Mucosa of descending colon (tissue), 3 donors: Measurements from ENCODE around the gene NKAIN2. TPM values are rescaled to one million over a fixed set of nuclear protein-coding genes. Genes with fewer than 3 reads are reported as not detected.

Experiments
- ATAC-seq: fragments of 200-7000 bp; cut with Tn5 transposase; one replicate; pipeline ENCODE4 v1.9.1; 2020; ENCODE audit warnings: mild to moderate bottlenecking, moderate library complexity
- DNase-seq, 3 donors: peaks; one replicate each; pipeline ENCODE4 v3.0.0-alpha.2; 2020
- H3K36me3 ChIP-seq: fragments of 200-600 bp; one replicate; pipeline ENCODE4 v1.8.0; 2021; ENCODE audit warnings: low read depth, mild to moderate bottlenecking
- H3K4me1 ChIP-seq: fragments of 200-600 bp; one replicate; pipeline ENCODE4 v1.8.0; 2021; ENCODE audit warnings: low read depth, mild to moderate bottlenecking
- H3K4me3 ChIP-seq: fragments of 200-600 bp; one replicate; pipeline ENCODE4 v1.8.0; 2021; ENCODE audit warnings: mild to moderate bottlenecking
- H3K9me3 ChIP-seq: fragments of 200-600 bp; one replicate; pipeline ENCODE4 v1.8.0; 2021; ENCODE audit warnings: mild to moderate bottlenecking
- intact Hi-C, 2 donors: fragments of 100-400 bp; cut with DNase I in 1 of 2; cut with micrococcal nuclease in 1 of 2; formaldehyde crosslinking; loops; one replicate each; pipeline versions ENCODE4 v1.11.0 to v1.11.1; 2022; cut with DNase I, micrococcal nuclease
- total RNA-seq, 3 donors: library from RNA; stranded (reverse); fragmentation: NEBNext Ultra II Directional in 2 of 3; extraction: Animal tissue kit (Norgen Biotek cat#: 25700) in 2 of 3; gene quantifications; one replicate each; pipeline versions ENCODE4 v1.2.1 to v1.2.4, GENCODE V29; 2021 to 2023
- TF ChIP-seq, protein P1 (sequence below): fragments of 200-600 bp; IDR thresholded peaks from one replicate; pipeline ENCODE4 v1.8.0; 2022; ENCODE audit warnings: antibody characterized with exemption, mild to moderate bottlenecking
- donor health status: DM: no; HTN: no; CAD: no; lungs with moderate emphysema.
- donor health status: DM: no; HTN: no; CAD: no.
- donor health status: DM: no; HTN: yes; CAD: no.

NKAIN2 gene
- total RNA-seq, 3 donors from 2014 or later: 0.34 to 4.7 (median 0.69) TPM

DNA sequence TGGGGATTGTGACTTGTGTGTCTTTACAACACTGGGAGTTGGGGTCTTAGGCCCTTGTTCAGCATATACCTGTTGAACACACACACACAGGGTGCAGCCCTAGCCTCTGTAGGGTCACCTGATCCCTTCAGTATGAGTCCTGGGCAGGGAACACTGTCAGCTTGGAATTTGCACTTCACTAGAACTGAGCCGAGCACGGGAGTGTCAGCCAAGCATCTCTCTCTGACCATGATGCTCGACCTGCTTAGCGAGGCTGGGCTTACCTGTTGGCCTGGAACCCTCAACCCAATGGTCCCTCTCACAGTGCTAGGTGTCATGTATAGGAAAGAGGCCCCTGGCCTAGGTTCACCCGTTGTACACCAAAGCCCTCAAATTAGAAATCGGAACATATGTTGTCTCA lies 96.1 kb downstream of the NKAIN2 start:
- no peaks in the 10 kb centered on the region for H3K4me1 ChIP-seq
- TF ChIP-seq, protein P1, sequence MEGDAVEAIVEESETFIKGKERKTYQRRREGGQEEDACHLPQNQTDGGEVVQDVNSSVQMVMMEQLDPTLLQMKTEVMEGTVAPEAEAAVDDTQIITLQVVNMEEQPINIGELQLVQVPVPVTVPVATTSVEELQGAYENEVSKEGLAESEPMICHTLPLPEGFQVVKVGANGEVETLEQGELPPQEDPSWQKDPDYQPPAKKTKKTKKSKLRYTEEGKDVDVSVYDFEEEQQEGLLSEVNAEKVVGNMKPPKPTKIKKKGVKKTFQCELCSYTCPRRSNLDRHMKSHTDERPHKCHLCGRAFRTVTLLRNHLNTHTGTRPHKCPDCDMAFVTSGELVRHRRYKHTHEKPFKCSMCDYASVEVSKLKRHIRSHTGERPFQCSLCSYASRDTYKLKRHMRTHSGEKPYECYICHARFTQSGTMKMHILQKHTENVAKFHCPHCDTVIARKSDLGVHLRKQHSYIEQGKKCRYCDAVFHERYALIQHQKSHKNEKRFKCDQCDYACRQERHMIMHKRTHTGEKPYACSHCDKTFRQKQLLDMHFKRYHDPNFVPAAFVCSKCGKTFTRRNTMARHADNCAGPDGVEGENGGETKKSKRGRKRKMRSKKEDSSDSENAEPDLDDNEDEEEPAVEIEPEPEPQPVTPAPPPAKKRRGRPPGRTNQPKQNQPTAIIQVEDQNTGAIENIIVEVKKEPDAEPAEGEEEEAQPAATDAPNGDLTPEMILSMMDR: no peak
- no peaks in the 10 kb centered on the region for H3K9me3 ChIP-seq
- ATAC-seq: no peak
- no peak for DNase-seq
- no peak overlapping the region for H3K4me3 ChIP-seq
- H3K36me3 ChIP-seq: no peaks in the 10 kb centered on the region
- intact Hi-C loops: no loop called here

DNA sequence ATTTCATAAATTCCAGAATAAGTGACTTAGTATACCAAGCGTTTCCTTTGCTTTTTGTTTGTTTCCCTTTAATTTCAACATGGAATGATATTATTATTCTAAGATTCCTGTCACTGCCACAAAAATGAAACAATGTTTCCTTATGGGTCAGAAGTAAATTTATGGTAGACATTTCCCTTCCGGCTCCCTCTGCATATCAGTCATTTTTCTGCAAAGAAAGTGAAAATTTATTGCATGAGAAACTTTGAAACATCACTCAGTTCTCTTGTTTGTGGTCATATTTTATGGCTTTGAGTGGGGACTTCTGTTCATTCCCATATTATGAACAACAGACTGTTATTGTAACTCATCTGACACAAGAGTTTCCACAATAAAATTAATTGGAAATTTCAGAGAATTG lies 97.8 kb downstream of the NKAIN2 start:
- Histone ChIP-seq H3K9me3 (no peaks in the 10 kb centered on the region), H3K4me1 (no peaks in the 10 kb centered on the region), H3K36me3 (no peaks in the 10 kb centered on the region), H3K4me3 (no peak overlapping the region)
- intact Hi-C loops: no loop called here
- TF ChIP-seq, protein P1: no peak
- DNase-seq (no peak), ATAC-seq (no peak)

DNA sequence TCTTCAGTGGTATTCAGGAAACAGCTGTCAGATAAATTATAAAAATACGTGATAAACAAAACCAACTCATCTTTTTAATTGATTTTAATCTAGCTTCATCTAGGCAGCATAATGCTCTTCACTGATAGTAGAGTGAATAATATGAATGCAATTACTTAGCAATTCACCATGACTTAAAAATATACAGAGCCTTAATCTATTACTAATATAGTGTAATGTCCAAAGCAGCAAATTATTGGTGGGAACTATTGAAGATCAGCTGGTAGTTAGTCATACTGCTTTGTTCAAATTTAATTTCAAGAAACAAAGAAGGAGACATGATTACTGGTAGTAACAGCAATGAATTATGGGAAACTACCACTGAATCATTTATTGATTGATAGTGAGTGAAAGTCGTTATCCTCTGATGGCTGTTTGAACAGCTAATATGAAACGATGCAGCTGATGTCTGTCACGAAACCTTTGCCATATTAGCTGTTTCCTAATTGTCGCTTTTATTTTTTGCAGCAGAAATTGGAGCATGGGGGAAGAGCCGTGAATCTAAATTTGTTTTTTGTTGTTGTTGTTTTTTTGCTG lies 99.2 kb downstream of the NKAIN2 start:
- TF ChIP-seq, protein P1: no peak
- ATAC-seq: no peak
- intact Hi-C loops: no loop called here
- no peaks in the 10 kb centered on the region for H3K4me1 ChIP-seq
- no peak for DNase-seq
- no peak overlapping the region for H3K4me3 ChIP-seq
- no peaks in the 10 kb centered on the region for H3K36me3 ChIP-seq
- H3K9me3 ChIP-seq: no peaks in the 10 kb centered on the region

DNA sequence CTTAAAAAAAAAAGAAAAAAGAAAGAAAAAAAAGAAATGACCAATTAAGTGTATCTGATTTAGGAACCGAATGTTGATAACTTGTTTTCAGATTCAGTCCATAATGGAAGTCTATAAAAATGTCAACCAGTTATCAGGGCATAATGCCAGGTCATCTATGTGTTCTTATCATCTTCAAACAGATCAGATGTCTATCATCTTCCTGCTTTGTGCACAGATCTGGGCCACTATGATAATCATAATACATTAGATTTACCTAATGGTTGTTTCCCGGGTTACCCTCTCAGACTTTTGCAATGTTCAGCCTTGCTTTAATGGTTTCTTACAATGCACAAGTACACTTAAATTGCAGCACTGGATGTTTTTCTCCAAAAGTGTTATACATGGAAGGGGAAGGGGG lies 100.6 kb downstream of the NKAIN2 start:
- no peak for DNase-seq
- no peak for ATAC-seq
- Histone ChIP-seq H3K4me3 (no peak overlapping the region), H3K36me3 (no peaks in the 10 kb centered on the region), H3K4me1 (no peaks in the 10 kb centered on the region), H3K9me3 (no peaks in the 10 kb centered on the region)
- TF ChIP-seq, protein P1: no peak
- intact Hi-C loops: no loop called here

DNA sequence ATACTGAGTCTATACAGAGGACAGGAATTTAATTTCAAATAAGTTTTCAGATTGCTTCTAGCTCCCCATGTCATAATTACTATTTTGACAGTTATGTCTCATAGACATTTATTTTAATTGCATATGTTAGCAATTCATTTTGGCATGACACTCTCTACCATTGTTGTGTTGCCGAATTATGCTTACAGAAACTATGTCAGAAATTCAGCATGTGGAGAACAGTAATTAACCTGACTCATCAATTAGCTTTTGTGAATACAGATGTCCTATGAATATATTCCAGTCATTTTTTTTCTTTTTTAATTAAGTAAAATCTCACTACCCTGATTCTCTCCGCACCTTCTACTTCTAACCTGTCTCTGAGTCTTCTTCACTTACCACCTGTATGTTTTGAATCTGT lies 105.1 kb downstream of the NKAIN2 start:
- DNase-seq (no peak), ATAC-seq (no peak)
- intact Hi-C loops: no loop called here
- Histone ChIP-seq H3K4me1 (no peaks in the 10 kb centered on the region), H3K9me3 (no peaks in the 10 kb centered on the region), H3K4me3 (no peak overlapping the region), H3K36me3 (no peaks in the 10 kb centered on the region)
- TF ChIP-seq, protein P1: no peak

GRCh38 chr6:123909989-123910388 lies 106.3 kb downstream of the NKAIN2 start:
- intact Hi-C loops: no loop called here
- peak; percentile 14 for ATAC-seq
- H3K9me3 ChIP-seq: no peaks in the 10 kb centered on the region
- TF ChIP-seq, protein P1: no peak
- no peaks in the 10 kb centered on the region for H3K36me3 ChIP-seq
- no peak overlapping the region for H3K4me3 ChIP-seq
- H3K4me1 ChIP-seq: no peaks in the 10 kb centered on the region
- peak in 1 of 3 donors; percentile 5 for DNase-seq
